GM19035 (cell line): ENCODE data around the gene ASIC4.

Experiments
- ATAC-seq: cut with Tn5 transposase; IDR thresholded peaks from one replicate; pipeline ENCODE4 v1.9.1; 2021; ENCODE audit not compliant: unreplicated experiment

Gene ASIC4

GRCh38 chr2:219513787-219514186 is 495 bp upstream of the ASIC4 start:
- no peak for ATAC-seq

- ATAC-seq, result no peak
Measured at GRCh38 chr2:219514836-219515235, 554 bp downstream of the ASIC4 start.

GRCh38 chr2:219515874-219516629 is 1.8 kb downstream of the ASIC4 start:
- no peak for ATAC-seq

GRCh38 chr2:219516888-219517287 is 2.6 kb downstream of the ASIC4 start:
- no peak for ATAC-seq

GRCh38 chr2:219517954-219518778 is 3.9 kb downstream of the ASIC4 start:
- ATAC-seq, result no peak

- ATAC-seq, result no peak
Measured at GRCh38 chr2:219519526-219519916, 5.2 kb downstream of the ASIC4 start.

- ATAC-seq, result no peak
Measured at GRCh38 chr2:219520079-219520478, 5.8 kb downstream of the ASIC4 start.

- ATAC-seq, result no peak
Measured at GRCh38 chr2:219521066-219521880, 7.0 kb downstream of the ASIC4 start.

GRCh38 chr2:219522111-219523030 is 8.1 kb downstream of the ASIC4 start:
- no peak for ATAC-seq

GRCh38 chr2:219523031-219523671 is 8.9 kb downstream of the ASIC4 start:
- no peak for ATAC-seq

- ATAC-seq, result no peak
Measured at GRCh38 chr2:219524817-219525216, 10.5 kb downstream of the ASIC4 start.

- ATAC-seq, result no peak
Measured at GRCh38 chr2:219525533-219526232, 11.4 kb downstream of the ASIC4 start.

- no peak for ATAC-seq
Measured at GRCh38 chr2:219526320-219527075, 12.2 kb downstream of the ASIC4 start.

- ATAC-seq, result no peak
Measured at GRCh38 chr2:219527076-219527394, 12.8 kb downstream of the ASIC4 start.

- ATAC-seq, result no peak
Measured at GRCh38 chr2:219527472-219527871, 13.2 kb downstream of the ASIC4 start.

- ATAC-seq, result peak; percentile 84
Measured at GRCh38 chr2:219530048-219530963, 16.0 kb downstream of the ASIC4 start.

- no peak for ATAC-seq
Measured at GRCh38 chr2:219531639-219532377, 17.5 kb downstream of the ASIC4 start.
